ENCODE measurements around the gene ULK4.
"Not testable (repeated sequence)": the region's sequence is repeated elsewhere in the genome, so short reads cannot be mapped to it uniquely, and the experiment has no call there.

The ULK4 gene

GRCh38 chr3:41710646-41711388 is 251.1 kb downstream of the ULK4 start:
- TF ChIP-seq POU2F2 (IDR thresholded peaks at IDR 0.05; ENCODE audit: low read depth, low read length) (no peak), TAF1 (IDR thresholded peaks at IDR 0.05; ENCODE audit: low read depth, low read length) (no peak), POLR2AphosphoS5 (IDR thresholded peaks at IDR 0.05; ENCODE audit: low read depth, low read length) (no peak), POLR2A (IDR thresholded peaks at IDR 0.05; ENCODE audit: low read depth, low read length) (no peak), PAX5 (IDR thresholded peaks at IDR 0.05; ENCODE audit: insufficient read depth, low read length, severe bottlenecking) (no peak), SPI1 (IDR thresholded peaks at IDR 0.05; ENCODE audit: low read depth, low read length) (no peak)
- DNase-seq (ENCODE audit: insufficient read length, low spot score) (no peak), FAIRE-seq (no peak)

GRCh38 chr3:41709213-41709612 is 252.7 kb downstream of the ULK4 start:
- not testable (repeated sequence) for FAIRE-seq

GRCh38 chr3:41708176-41708575 is 253.7 kb downstream of the ULK4 start:
- FAIRE-seq (no peak), DNase-seq (ENCODE audit: insufficient read length, low spot score) (no peak)
- TF ChIP-seq TAF1 (IDR thresholded peaks at IDR 0.05; ENCODE audit: low read depth, low read length) (no peak), POLR2A (IDR thresholded peaks at IDR 0.05; ENCODE audit: low read depth, low read length) (no peak), POLR2AphosphoS5 (IDR thresholded peaks at IDR 0.05; ENCODE audit: low read depth, low read length) (no peak), PAX5 (IDR thresholded peaks at IDR 0.05; ENCODE audit: insufficient read depth, low read length, severe bottlenecking) (no peak), POU2F2 (IDR thresholded peaks at IDR 0.05; ENCODE audit: low read depth, low read length) (no peak), SPI1 (IDR thresholded peaks at IDR 0.05; ENCODE audit: low read depth, low read length) (no peak)

More at GRCh38 chr3:41709213-41709612, 252.7 kb downstream of the ULK4 start:
- DNase-seq (ENCODE audit: insufficient read length, low spot score): not testable (repeated sequence)

GRCh38 chr3:41705893-41706292 is 256.0 kb downstream of the ULK4 start:
- FAIRE-seq (no peak), DNase-seq (ENCODE audit: insufficient read length, low spot score) (no peak)
- TF ChIP-seq POU2F2 (IDR thresholded peaks at IDR 0.05; ENCODE audit: low read depth, low read length) (no peak), PAX5 (IDR thresholded peaks at IDR 0.05; ENCODE audit: insufficient read depth, low read length, severe bottlenecking) (no peak), SPI1 (IDR thresholded peaks at IDR 0.05; ENCODE audit: low read depth, low read length) (no peak), TAF1 (IDR thresholded peaks at IDR 0.05; ENCODE audit: low read depth, low read length) (no peak), POLR2AphosphoS5 (IDR thresholded peaks at IDR 0.05; ENCODE audit: low read depth, low read length) (no peak), POLR2A (IDR thresholded peaks at IDR 0.05; ENCODE audit: low read depth, low read length) (no peak)

GRCh38 chr3:41701191-41701698 is 260.7 kb downstream of the ULK4 start:
- DNase-seq (ENCODE audit: insufficient read length, low spot score) (no peak), FAIRE-seq (no peak)
- TF ChIP-seq POU2F2 (IDR thresholded peaks at IDR 0.05; ENCODE audit: low read depth, low read length) (no peak), POLR2AphosphoS5 (IDR thresholded peaks at IDR 0.05; ENCODE audit: low read depth, low read length) (no peak), PAX5 (IDR thresholded peaks at IDR 0.05; ENCODE audit: insufficient read depth, low read length, severe bottlenecking) (no peak), SPI1 (IDR thresholded peaks at IDR 0.05; ENCODE audit: low read depth, low read length) (no peak), POLR2A (IDR thresholded peaks at IDR 0.05; ENCODE audit: low read depth, low read length) (no peak), TAF1 (IDR thresholded peaks at IDR 0.05; ENCODE audit: low read depth, low read length) (no peak)

GRCh38 chr3:41700155-41700554 is 261.7 kb downstream of the ULK4 start:
- FAIRE-seq: no peak
- DNase-seq (ENCODE audit: insufficient read length, low spot score): no peak
- TF ChIP-seq PAX5 (IDR thresholded peaks at IDR 0.05; ENCODE audit: insufficient read depth, low read length, severe bottlenecking) (no peak), POLR2AphosphoS5 (IDR thresholded peaks at IDR 0.05; ENCODE audit: low read depth, low read length) (no peak), SPI1 (IDR thresholded peaks at IDR 0.05; ENCODE audit: low read depth, low read length) (no peak), TAF1 (IDR thresholded peaks at IDR 0.05; ENCODE audit: low read depth, low read length) (no peak), POLR2A (IDR thresholded peaks at IDR 0.05; ENCODE audit: low read depth, low read length) (no peak), POU2F2 (IDR thresholded peaks at IDR 0.05; ENCODE audit: low read depth, low read length) (no peak)

GRCh38 chr3:41698898-41699297 is 263.0 kb downstream of the ULK4 start:
- FAIRE-seq (no peak), DNase-seq (ENCODE audit: insufficient read length, low spot score) (no peak)
- TF ChIP-seq SPI1 (IDR thresholded peaks at IDR 0.05; ENCODE audit: low read depth, low read length) (no peak), TAF1 (IDR thresholded peaks at IDR 0.05; ENCODE audit: low read depth, low read length) (no peak), POLR2A (IDR thresholded peaks at IDR 0.05; ENCODE audit: low read depth, low read length) (no peak), POLR2AphosphoS5 (IDR thresholded peaks at IDR 0.05; ENCODE audit: low read depth, low read length) (no peak), PAX5 (IDR thresholded peaks at IDR 0.05; ENCODE audit: insufficient read depth, low read length, severe bottlenecking) (no peak), POU2F2 (IDR thresholded peaks at IDR 0.05; ENCODE audit: low read depth, low read length) (no peak)

GRCh38 chr3:41697702-41698101 is 264.2 kb downstream of the ULK4 start:
- TF ChIP-seq TAF1 (IDR thresholded peaks at IDR 0.05; ENCODE audit: low read depth, low read length) (no peak), SPI1 (IDR thresholded peaks at IDR 0.05; ENCODE audit: low read depth, low read length) (no peak), POU2F2 (IDR thresholded peaks at IDR 0.05; ENCODE audit: low read depth, low read length) (no peak), POLR2AphosphoS5 (IDR thresholded peaks at IDR 0.05; ENCODE audit: low read depth, low read length) (no peak)
- DNase-seq (ENCODE audit: insufficient read length, low spot score) (no peak), FAIRE-seq (no peak)

GRCh38 chr3:41695806-41696205 is 266.1 kb downstream of the ULK4 start:
- not testable (repeated sequence) for DNase-seq (ENCODE audit: insufficient read length, low spot score); FAIRE-seq

GRCh38 chr3:41693799-41694198 is 268.1 kb downstream of the ULK4 start:
- no peak for DNase-seq (ENCODE audit: insufficient read length, low spot score)
- TF ChIP-seq POU2F2 (IDR thresholded peaks at IDR 0.05; ENCODE audit: low read depth, low read length) (no peak), SPI1 (IDR thresholded peaks at IDR 0.05; ENCODE audit: low read depth, low read length) (no peak), PAX5 (IDR thresholded peaks at IDR 0.05; ENCODE audit: insufficient read depth, low read length, severe bottlenecking) (no peak), POLR2AphosphoS5 (IDR thresholded peaks at IDR 0.05; ENCODE audit: low read depth, low read length) (no peak), POLR2A (IDR thresholded peaks at IDR 0.05; ENCODE audit: low read depth, low read length) (no peak), TAF1 (IDR thresholded peaks at IDR 0.05; ENCODE audit: low read depth, low read length) (no peak)
- FAIRE-seq: no peak

Data from GM12891 (cell line).